A549 (cell line): ENCODE measurements around the gene C2orf80.

Experiments
- BHLHE40 ChIP-seq: IDR thresholded peaks from 2 replicates; pipeline ENCODE4 v1.6.1; 2012; ENCODE audit warnings: low read depth, low read length, inconsistent platforms
- NFE2L2 ChIP-seq: fragments of 150-350 bp; conservative IDR thresholded peaks from 2 replicates; pipeline ENCODE4 v1.6.1; 2014; ENCODE audit warnings: low read length
- POLR2A ChIP-seq: IDR thresholded peaks from 2 replicates; pipeline ENCODE4 v1.6.1; 2012; ENCODE audit warnings: mild to moderate bottlenecking, low read length
- RFX5 ChIP-seq: fragments of 450-650 bp; IDR thresholded peaks from 2 replicates; pipeline ENCODE4 v1.7.1; 2014; ENCODE audit warnings: antibody characterized with exemption, mild to moderate bottlenecking, moderate library complexity
- SREBF2 ChIP-seq: fragments of 450-650 bp; IDR thresholded peaks from 2 replicates; pipeline ENCODE4 v1.6.1; 2014; ENCODE audit warnings: mild to moderate bottlenecking, moderate library complexity
- TF ChIP-seq, protein P1 (sequence below): fragments of >200 bp; sonication (Bioruptor Twin); formaldehyde crosslinking; IDR thresholded peaks from 3 replicates; pipeline ENCODE4 v1.5.1; 2016
- TF ChIP-seq, protein P2 (sequence below): IDR thresholded peaks from 2 replicates; pipeline ENCODE4 v1.6.1; 2012

DNA sequence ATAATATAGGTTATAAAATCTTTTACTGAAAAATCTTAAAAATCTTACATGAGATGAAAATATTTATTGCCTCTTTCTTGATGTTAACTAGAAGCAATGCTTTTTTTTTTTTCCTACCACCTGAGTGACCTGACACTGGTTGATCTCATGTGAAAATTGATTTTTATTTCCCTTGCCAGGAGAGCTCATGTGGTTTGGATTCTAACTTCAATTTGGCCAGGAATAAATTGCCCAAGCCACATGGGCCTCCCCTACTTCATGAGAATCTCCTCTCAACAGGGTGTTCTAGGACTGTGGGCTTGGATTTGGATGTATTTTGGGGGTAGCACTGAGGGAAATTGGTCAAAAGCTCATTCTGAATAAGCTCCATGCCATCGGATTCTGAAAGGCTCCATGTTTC, 45.0 kb upstream of the C2orf80 start:
- TF ChIP-seq, protein P1, sequence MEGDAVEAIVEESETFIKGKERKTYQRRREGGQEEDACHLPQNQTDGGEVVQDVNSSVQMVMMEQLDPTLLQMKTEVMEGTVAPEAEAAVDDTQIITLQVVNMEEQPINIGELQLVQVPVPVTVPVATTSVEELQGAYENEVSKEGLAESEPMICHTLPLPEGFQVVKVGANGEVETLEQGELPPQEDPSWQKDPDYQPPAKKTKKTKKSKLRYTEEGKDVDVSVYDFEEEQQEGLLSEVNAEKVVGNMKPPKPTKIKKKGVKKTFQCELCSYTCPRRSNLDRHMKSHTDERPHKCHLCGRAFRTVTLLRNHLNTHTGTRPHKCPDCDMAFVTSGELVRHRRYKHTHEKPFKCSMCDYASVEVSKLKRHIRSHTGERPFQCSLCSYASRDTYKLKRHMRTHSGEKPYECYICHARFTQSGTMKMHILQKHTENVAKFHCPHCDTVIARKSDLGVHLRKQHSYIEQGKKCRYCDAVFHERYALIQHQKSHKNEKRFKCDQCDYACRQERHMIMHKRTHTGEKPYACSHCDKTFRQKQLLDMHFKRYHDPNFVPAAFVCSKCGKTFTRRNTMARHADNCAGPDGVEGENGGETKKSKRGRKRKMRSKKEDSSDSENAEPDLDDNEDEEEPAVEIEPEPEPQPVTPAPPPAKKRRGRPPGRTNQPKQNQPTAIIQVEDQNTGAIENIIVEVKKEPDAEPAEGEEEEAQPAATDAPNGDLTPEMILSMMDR = no peak
- no peak for TF ChIP-seq POLR2A
- TF ChIP-seq NFE2L2 = no peak
- no peak for TF ChIP-seq BHLHE40
- TF ChIP-seq, protein P2, sequence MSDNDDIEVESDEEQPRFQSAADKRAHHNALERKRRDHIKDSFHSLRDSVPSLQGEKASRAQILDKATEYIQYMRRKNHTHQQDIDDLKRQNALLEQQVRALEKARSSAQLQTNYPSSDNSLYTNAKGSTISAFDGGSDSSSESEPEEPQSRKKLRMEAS = no peak
- TF ChIP-seq RFX5 = no peak
- TF ChIP-seq SREBF2 = no peak
